Activated naive CD8-positive, alpha-beta T cell treated with anti-CD3 and anti-CD28 coated beads for 36 hours (primary cell): ENCODE data around the gene RPRD1B. TPM values are rescaled to one million over a fixed set of nuclear protein-coding genes. Genes with fewer than 3 reads are reported as not detected.

ENCODE experiments used
- DNase-seq: peaks from one replicate; pipeline ENCODE4 v3.0.0; 2021
- H3K27ac Mint-ChIP-seq: one replicate; pipeline ENCODE4 v1.8.0; 2022; ENCODE audit warnings: mild to moderate bottlenecking, moderate library complexity, mixed read lengths
- H3K27me3 Mint-ChIP-seq: one replicate; pipeline ENCODE4 v1.8.0; 2022; ENCODE audit warnings: mild to moderate bottlenecking, mixed read lengths
- H3K36me3 Mint-ChIP-seq: one replicate; pipeline ENCODE4 v1.8.0; 2021; ENCODE audit warnings: mild to moderate bottlenecking, mixed read lengths
- H3K4me1 Mint-ChIP-seq: one replicate; pipeline ENCODE4 v1.8.0; 2021; ENCODE audit warnings: mixed read lengths
- H3K4me3 Mint-ChIP-seq: one replicate; pipeline ENCODE4 v1.8.0; 2022; ENCODE audit warnings: mild to moderate bottlenecking, moderate library complexity, mixed read lengths
- H3K9me3 Mint-ChIP-seq: one replicate; pipeline ENCODE4 v1.8.0; 2022; ENCODE audit warnings: mixed read lengths
- total RNA-seq, 2 experiments: library from RNA; stranded (reverse); gene quantifications; one replicate each; pipeline ENCODE4 v1.2.3, GENCODE V29; 2021

Gene RPRD1B, protein sequence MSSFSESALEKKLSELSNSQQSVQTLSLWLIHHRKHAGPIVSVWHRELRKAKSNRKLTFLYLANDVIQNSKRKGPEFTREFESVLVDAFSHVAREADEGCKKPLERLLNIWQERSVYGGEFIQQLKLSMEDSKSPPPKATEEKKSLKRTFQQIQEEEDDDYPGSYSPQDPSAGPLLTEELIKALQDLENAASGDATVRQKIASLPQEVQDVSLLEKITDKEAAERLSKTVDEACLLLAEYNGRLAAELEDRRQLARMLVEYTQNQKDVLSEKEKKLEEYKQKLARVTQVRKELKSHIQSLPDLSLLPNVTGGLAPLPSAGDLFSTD
- total RNA-seq: 10 to 100 TPM; 37.6 to 42.7 TPM

GRCh38 chr20:38033330-38034107 lies at the start of gene RPRD1B, which contains the start of gene TTI1:
Gene RPRD1B (plus strand): TSS chr20:38033746. CDS start chr20:38033948, 202 bp downstream.
Gene TTI1 (minus strand): TSS chr20:38033456. CDS start chr20:38013816, 19,640 bp downstream.
- peak within 1 kb of the TSS; percentile 98 for H3K4me3 Mint-ChIP-seq
- H3K36me3 Mint-ChIP-seq: peaks cover 55% of the 10 kb centered on the region
- peaks cover 56% of the 10 kb centered on the region for H3K4me1 Mint-ChIP-seq
- no peaks in the 10 kb centered on the region for H3K9me3 Mint-ChIP-seq
- no peaks in the 10 kb centered on the region for H3K27me3 Mint-ChIP-seq
- DNase-seq: peak; percentile 89
- peak within 1 kb of the TSS; percentile 98 for H3K27ac Mint-ChIP-seq

- Mint-ChIP-seq H3K27ac (no peak overlapping the region), H3K4me3 (no peak overlapping the region), H3K36me3 (peaks cover 27% of the 10 kb centered on the region), H3K27me3 (no peaks in the 10 kb centered on the region), H3K4me1 (no peaks in the 10 kb centered on the region), H3K9me3 (no peaks in the 10 kb centered on the region)
- DNase-seq: no peak
Measured at GRCh38 chr20:37984018-37984785, 49.3 kb upstream of the RPRD1B start.

DNA sequence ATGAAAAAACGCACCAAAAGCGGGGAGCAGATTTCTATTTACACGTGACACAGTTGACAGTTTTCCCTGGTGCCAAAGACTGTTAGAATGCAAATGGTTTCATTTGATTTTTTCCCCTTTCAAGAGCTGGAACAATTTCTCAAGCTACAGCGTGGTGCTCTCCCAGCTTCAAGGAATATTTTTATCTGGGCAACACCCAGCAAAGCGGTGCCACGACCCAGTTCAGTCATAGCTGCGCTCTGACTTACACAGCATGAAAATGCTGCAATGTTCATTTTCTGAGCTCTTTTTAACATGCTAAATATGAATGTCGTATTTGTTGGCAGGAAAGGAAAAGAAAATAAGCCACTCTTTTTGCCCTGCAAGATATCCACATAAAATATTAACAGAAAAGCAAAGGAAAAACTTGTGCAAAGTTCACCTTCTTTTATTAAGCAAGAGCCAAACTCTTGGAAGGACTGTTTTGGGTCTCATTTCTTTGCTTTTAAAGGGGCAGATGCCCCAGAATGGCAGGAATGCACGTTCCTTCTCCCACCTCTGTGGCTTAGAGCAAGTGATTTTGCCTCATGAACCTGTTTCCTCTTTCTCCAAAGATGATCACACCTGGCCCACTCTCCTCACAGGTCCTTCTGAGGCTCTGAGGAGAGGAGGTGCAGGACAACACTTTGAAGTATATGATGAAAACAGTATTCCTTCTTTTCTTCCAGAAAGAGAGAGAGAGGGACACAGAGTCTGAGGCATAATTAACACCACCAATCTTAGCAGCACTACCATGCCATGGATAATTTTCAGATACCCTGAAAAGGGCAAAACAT lies 47.3 kb upstream of the RPRD1B start:
- no peak overlapping the region for H3K27ac Mint-ChIP-seq
- peaks cover 12% of the 10 kb centered on the region for H3K4me1 Mint-ChIP-seq
- H3K36me3 Mint-ChIP-seq: peaks cover 31% of the 10 kb centered on the region
- no peak for DNase-seq
- no peaks in the 10 kb centered on the region for H3K9me3 Mint-ChIP-seq
- H3K27me3 Mint-ChIP-seq: no peaks in the 10 kb centered on the region
- no peak overlapping the region for H3K4me3 Mint-ChIP-seq

- Mint-ChIP-seq H3K27ac (no peak overlapping the region), H3K36me3 (peaks cover 31% of the 10 kb centered on the region)
Measured at GRCh38 chr20:37986873-37987601, 46.5 kb upstream of the RPRD1B start.

DNA sequence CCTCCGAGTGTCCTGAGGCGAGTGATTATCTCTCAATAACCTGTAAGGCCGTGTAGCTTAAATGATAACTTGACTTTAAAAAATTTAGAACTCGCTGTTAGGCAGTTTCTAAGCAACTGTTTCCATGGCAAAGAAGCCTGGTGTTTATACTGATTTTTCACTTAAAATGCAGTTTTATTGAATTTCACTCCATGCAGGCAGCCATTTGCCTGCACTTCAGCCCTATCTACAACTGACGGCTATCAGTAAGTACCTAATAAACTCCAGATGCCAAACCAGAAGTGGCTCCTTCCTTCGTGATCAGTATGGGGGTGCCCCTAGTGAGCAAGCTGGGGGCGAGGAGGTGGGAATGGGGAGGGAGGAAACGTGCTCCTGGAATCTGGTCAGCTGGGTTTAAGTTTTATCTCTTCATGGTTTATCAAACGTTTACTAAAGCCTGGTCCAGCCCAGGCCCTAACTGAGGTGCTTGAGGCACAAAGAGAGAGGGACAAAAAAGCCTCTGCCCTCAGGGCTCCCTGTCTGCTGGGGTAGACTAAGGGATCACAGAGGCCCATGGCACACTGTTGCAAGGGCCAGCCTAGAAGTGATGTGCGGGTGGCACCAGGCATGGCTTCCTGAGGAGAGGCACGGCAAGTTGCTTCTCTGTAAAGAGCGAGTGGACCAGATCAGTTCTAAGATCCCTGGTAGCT lies 45.8 kb upstream of the RPRD1B start:
- Mint-ChIP-seq H3K27me3 (no peaks in the 10 kb centered on the region), H3K9me3 (no peaks in the 10 kb centered on the region), H3K36me3 (peaks cover 27% of the 10 kb centered on the region), H3K4me3 (no peak overlapping the region), H3K4me1 (peaks cover 18% of the 10 kb centered on the region), H3K27ac (no peak overlapping the region)
- no peak for DNase-seq

More at GRCh38 chr20:37986873-37987601, 46.5 kb upstream of the RPRD1B start:
- Mint-ChIP-seq H3K9me3 (no peaks in the 10 kb centered on the region), H3K4me1 (peaks cover 18% of the 10 kb centered on the region), H3K27me3 (no peaks in the 10 kb centered on the region), H3K4me3 (no peak overlapping the region)
- DNase-seq: no peak

DNA sequence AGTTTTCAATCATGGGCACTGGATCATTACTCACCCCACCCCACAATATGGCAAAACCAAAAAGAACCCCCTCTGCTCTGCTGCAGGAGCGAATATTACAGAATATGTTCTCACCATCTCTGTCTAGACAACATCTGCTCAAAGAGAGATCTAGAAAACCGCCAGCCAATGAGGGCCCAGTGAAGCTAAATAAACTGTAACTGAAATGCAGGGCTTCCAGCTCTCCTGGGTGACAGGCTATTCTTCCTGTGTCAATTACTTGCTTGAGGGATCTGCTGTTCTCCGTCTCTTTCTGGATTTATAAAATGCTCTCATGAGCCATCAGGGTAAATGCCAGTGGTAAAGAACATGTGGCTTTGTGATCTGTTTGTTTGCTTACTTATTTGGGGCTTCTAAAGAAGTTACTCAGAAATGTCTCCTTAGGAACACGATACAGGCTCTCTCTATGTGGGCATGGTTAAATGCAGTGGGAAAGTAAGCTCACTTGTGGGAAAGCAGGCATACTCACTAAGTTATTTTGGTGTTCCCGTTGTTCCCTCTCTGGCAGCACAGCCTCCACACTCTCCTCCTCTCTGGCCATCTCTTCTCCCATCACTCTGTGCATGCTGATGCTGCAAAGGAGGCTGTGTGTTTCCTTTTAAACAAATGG lies 45.1 kb upstream of the RPRD1B start:
- H3K36me3 Mint-ChIP-seq: peaks cover 23% of the 10 kb centered on the region
- H3K9me3 Mint-ChIP-seq: no peaks in the 10 kb centered on the region
- no peak overlapping the region for H3K27ac Mint-ChIP-seq
- peaks cover 18% of the 10 kb centered on the region for H3K4me1 Mint-ChIP-seq
- DNase-seq: no peak
- H3K4me3 Mint-ChIP-seq: no peak overlapping the region
- no peaks in the 10 kb centered on the region for H3K27me3 Mint-ChIP-seq

GRCh38 chr20:37989601-37990295 lies 43.8 kb upstream of the RPRD1B start:
- H3K36me3 Mint-ChIP-seq: peaks cover 22% of the 10 kb centered on the region
- DNase-seq: no peak
- H3K4me1 Mint-ChIP-seq: peaks cover 18% of the 10 kb centered on the region
- H3K27ac Mint-ChIP-seq: no peak overlapping the region
- no peak overlapping the region for H3K4me3 Mint-ChIP-seq
- no peaks in the 10 kb centered on the region for H3K9me3 Mint-ChIP-seq
- no peaks in the 10 kb centered on the region for H3K27me3 Mint-ChIP-seq

GRCh38 chr20:37990571-37991151 lies 42.9 kb upstream of the RPRD1B start:
- no peaks in the 10 kb centered on the region for H3K9me3 Mint-ChIP-seq

DNA sequence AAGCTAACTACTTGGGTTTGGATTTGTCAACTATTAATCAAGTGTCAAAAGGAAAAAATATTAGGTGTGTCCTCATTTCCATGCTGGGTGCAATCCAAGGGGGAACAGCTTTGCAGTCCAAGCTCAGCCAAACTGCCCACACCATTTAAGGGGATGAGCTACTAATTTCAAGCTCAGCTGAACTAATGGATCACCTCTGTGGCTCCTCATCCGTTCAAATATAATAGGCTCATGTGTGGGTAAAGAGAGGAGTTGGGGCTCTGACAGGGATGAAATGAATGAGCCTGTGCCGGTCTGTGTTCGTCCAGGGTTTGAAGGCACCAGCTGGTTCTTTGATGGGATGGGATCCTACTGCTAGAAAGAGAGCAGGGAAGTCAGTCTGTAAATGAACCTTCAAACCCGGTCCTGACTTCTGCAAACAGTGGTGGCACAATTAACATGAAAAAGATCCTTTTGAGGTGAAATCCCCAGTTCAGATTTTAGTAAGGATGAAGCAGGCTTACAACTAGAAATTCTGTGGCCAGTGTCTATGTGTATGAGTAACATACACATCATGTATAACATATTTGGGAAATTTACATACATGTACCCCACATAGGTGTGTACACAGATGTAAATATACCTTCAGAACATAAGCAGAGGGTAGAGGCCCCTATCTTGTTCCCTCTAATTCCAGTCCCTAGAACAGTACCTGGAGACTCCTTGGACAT lies 42.2 kb upstream of the RPRD1B start:
- no peak for DNase-seq
- Mint-ChIP-seq H3K4me3 (no peak overlapping the region), H3K27me3 (no peaks in the 10 kb centered on the region), H3K9me3 (no peaks in the 10 kb centered on the region), H3K36me3 (peaks cover 22% of the 10 kb centered on the region), H3K4me1 (peaks cover 18% of the 10 kb centered on the region), H3K27ac (no peak overlapping the region)

More at GRCh38 chr20:37990571-37991151, 42.9 kb upstream of the RPRD1B start:
- Mint-ChIP-seq H3K36me3 (peaks cover 22% of the 10 kb centered on the region), H3K27me3 (no peaks in the 10 kb centered on the region), H3K4me3 (no peak overlapping the region), H3K4me1 (peaks cover 18% of the 10 kb centered on the region), H3K27ac (peak overlapping the region; percentile 66)
- peak; percentile 58 for DNase-seq

GRCh38 chr20:37991908-37992307 lies 41.6 kb upstream of the RPRD1B start:
- H3K27me3 Mint-ChIP-seq: no peaks in the 10 kb centered on the region
- peaks cover 18% of the 10 kb centered on the region for H3K4me1 Mint-ChIP-seq
- H3K9me3 Mint-ChIP-seq: no peaks in the 10 kb centered on the region
- H3K4me3 Mint-ChIP-seq: no peak overlapping the region
- DNase-seq: no peak
- H3K36me3 Mint-ChIP-seq: peaks cover 22% of the 10 kb centered on the region
- H3K27ac Mint-ChIP-seq: no peak overlapping the region

DNA sequence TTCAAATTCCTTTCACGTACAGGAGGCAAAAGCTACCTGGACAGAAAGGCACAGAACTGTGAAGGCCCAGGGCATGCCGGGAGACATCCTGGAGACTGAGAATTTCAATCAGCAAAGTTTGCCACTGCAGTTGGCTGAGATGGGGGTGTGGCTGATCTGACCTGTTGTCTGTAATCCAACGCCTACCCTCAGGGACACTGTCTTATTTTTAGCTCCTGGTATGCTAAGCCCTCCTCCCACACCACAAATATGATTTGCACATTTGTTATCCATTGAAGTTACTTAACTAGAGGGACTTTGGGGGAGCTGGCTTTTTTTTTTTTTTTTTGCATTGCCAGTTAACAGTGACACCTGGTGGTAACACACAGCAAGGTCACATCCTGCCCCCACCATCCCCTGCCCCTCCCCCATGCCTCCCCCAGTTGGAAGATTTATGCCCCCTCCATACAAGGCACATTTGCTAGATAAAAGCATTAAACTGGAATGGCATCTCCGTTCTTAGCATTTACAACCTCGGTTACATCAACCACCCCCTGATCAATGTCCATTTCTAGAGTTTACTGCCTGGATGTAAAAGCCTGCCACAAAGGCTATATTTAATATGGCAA lies 40.6 kb upstream of the RPRD1B start:
- no peak for DNase-seq
- H3K4me1 Mint-ChIP-seq: peaks cover 18% of the 10 kb centered on the region
- H3K36me3 Mint-ChIP-seq: peaks cover 23% of the 10 kb centered on the region
- H3K4me3 Mint-ChIP-seq: no peak overlapping the region
- no peaks in the 10 kb centered on the region for H3K9me3 Mint-ChIP-seq
- no peak overlapping the region for H3K27ac Mint-ChIP-seq
- no peaks in the 10 kb centered on the region for H3K27me3 Mint-ChIP-seq
